ENCODE data around the gene TMEM245. TPM values are rescaled to one million over a fixed set of nuclear protein-coding genes. Genes with fewer than 3 reads are reported as not detected.

Gene TMEM245
- polyA plus RNA-seq, 1 experiment = 30.4 TPM

GRCh38 chr9:109149089-109149488 is 29.3 kb upstream of the TMEM245 start:
- ChIA-PET CTCF (no interaction called here), POLR2A (interaction anchor here (0.7 kb wide), 1 partner anchor 20 kb away, joined by 3 read pairs; no protein-coding TSS in a partner anchor)
- H3K4me3 ChIP-seq (ENCODE audit: low read depth, low read length) = no peak overlapping the region
- 0 out of 2 replicates have a peak, but pooled peaks cover 2% of the 10 kb centered on the region for H3K27me3 ChIP-seq (ENCODE audit: control insufficient read depth, insufficient read depth, low read length)
- no peaks in the 10 kb centered on the region for H3K36me3 ChIP-seq (ENCODE audit: control insufficient read depth, insufficient read depth, low read length)
- TF ChIP-seq CTCF (IDR thresholded peaks at IDR 0.05; ENCODE audit: insufficient read depth, low read depth, low read length) = no peak
- no peak for DNase-seq (ENCODE audit: low read depth)

GRCh38 chr9:109145051-109145450 is 25.3 kb upstream of the TMEM245 start:
- no peaks in the 10 kb centered on the region for H3K36me3 ChIP-seq (ENCODE audit: control insufficient read depth, insufficient read depth, low read length)
- H3K4me3 ChIP-seq (ENCODE audit: low read depth, low read length) = no peak overlapping the region
- ChIA-PET CTCF (interaction anchor here (0.9 kb wide), 1 partner anchor 13 kb away, joined by 3 read pairs; no protein-coding TSS in a partner anchor), POLR2A (no interaction called here)
- H3K27me3 ChIP-seq (ENCODE audit: control insufficient read depth, insufficient read depth, low read length) = 0 out of 2 replicates have a peak, but pooled peaks cover 2% of the 10 kb centered on the region
- no peak for TF ChIP-seq CTCF (IDR thresholded peaks at IDR 0.05; ENCODE audit: insufficient read depth, low read depth, low read length)
- DNase-seq (ENCODE audit: low read depth) = no peak

- CTCF ChIA-PET = interaction anchor here (0.6 to 0.9 kb wide), 3 partner anchors 9 to 34 kb away, joined by 3 read pairs; no protein-coding TSS in a partner anchor
- Histone ChIP-seq H3K36me3 (ENCODE audit: control insufficient read depth, insufficient read depth, low read length) (no peaks in the 10 kb centered on the region), H3K4me3 (ENCODE audit: low read depth, low read length) (no peak overlapping the region), H3K27me3 (ENCODE audit: control insufficient read depth, insufficient read depth, low read length) (0 out of 2 replicates have a peak, but pooled peaks cover 2% of the 10 kb centered on the region)
- no peak for DNase-seq (ENCODE audit: low read depth)
- peak; percentile 41 for TF ChIP-seq CTCF (IDR thresholded peaks at IDR 0.05; ENCODE audit: insufficient read depth, low read depth, low read length)
- POLR2A ChIA-PET = no interaction called here
Measured at GRCh38 chr9:109143881-109144562, 24.3 kb upstream of the TMEM245 start.

- TF ChIP-seq CTCF (IDR thresholded peaks at IDR 0.05; ENCODE audit: insufficient read depth, low read depth, low read length) = no peak
- no peak for DNase-seq (ENCODE audit: low read depth)
- Histone ChIP-seq H3K36me3 (ENCODE audit: control insufficient read depth, insufficient read depth, low read length) (no peaks in the 10 kb centered on the region), H3K27me3 (ENCODE audit: control insufficient read depth, insufficient read depth, low read length) (no peaks in the 10 kb centered on the region), H3K4me3 (ENCODE audit: low read depth, low read length) (no peak overlapping the region)
- ChIA-PET POLR2A (no interaction called here), CTCF (no interaction called here)
Measured at GRCh38 chr9:109141375-109141774, 21.6 kb upstream of the TMEM245 start.

GRCh38 chr9:109139851-109140250 is 20.1 kb upstream of the TMEM245 start:
- no peak for TF ChIP-seq CTCF (IDR thresholded peaks at IDR 0.05; ENCODE audit: insufficient read depth, low read depth, low read length)
- CTCF ChIA-PET = no interaction called here
- no peaks in the 10 kb centered on the region for H3K27me3 ChIP-seq (ENCODE audit: control insufficient read depth, insufficient read depth, low read length)
- POLR2A ChIA-PET = no interaction called here
- no peak for DNase-seq (ENCODE audit: low read depth)
- H3K36me3 ChIP-seq (ENCODE audit: control insufficient read depth, insufficient read depth, low read length) = no peaks in the 10 kb centered on the region
- no peak overlapping the region for H3K4me3 ChIP-seq (ENCODE audit: low read depth, low read length)
